Measurements from ENCODE around the gene TMPRSS3. TPM values are rescaled to one million over a fixed set of nuclear protein-coding genes. Genes with fewer than 3 reads are reported as not detected.

Gene TMPRSS3
- total RNA-seq, 2 experiments from 2014 or later = 10.9 to 11.5 TPM

DNA sequence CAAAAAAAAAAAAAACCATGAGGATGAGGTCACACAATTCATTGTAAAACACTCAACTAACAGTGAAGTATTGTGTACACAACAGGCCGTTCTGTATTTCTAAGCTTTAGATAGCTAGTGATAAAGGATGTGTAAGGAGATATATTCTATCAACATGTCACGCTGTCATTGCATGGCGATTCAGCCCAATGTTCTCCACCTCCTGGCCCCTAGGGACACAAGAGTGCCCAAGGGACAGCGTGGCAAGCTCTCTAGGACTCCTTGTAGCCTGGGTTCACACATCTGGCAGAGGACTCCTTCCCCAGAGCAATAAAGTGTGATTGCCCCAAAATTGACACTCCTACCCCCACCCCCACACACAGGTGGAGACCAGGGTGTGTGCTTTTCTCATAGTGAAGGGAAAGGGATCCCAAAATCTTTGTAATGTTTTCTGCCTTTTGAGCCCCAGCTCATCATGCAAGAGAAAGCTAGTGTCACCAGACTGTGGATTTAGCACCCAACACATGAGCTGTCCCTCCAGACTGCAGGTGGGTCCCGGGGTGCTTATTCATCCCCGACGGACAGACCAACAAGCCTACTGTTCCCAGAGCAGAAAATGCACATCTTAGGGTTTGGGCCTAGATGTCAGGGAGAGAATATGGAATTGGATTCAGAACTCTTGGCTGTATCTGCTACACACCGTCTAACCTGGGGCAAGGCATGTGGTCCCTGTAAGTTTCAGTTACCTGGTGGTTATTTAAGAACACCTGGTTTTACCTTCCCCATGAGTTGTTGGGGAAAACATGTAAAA is 11.5 kb downstream of the TMPRSS3 start:
- H3K4me3 Mint-ChIP-seq = no peak overlapping the region
- no peak for DNase-seq

DNA sequence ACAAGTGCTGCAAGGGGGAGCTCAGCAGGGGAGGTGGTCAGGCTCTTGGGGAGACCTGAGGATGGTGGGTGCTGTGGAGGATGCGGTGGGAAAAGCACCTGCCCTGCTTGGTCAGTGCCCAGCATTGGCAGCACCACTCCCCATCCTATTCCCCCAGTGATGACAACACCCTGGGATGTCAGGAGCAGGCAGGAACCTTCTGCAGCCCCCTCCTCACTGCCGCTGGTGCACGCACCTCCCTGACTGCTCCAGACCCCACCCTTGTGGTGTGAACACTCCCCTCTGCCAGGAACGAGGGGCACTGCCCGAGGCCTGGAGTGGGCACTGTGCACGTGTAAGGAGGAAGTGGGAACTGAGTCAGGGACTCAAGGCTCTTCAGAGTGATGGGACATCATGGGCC is 12.5 kb downstream of the TMPRSS3 start:
- no peak overlapping the region for H3K27ac Mint-ChIP-seq
- DNase-seq = no peak
- peaks cover 11% of the 10 kb centered on the region for H3K9me3 Mint-ChIP-seq
- no peak overlapping the region for H3K4me3 Mint-ChIP-seq
- H3K4me1 Mint-ChIP-seq (ENCODE audit: low read depth) = peaks cover 12% of the 10 kb centered on the region
- intact Hi-C loops (cut with micrococcal nuclease) = no loop called here
- no peaks in the 10 kb centered on the region for H3K27me3 Mint-ChIP-seq (ENCODE audit: low read depth)
- CTCF ChIA-PET = interaction anchor here (1.0 to 4.1 kb wide), 10 partner anchors 10 to 104 kb away, joined by 3 to 30 read pairs (median 12); partner anchors contain the start of gene UBASH3A
- peaks cover 23% of the 10 kb centered on the region for H3K36me3 Mint-ChIP-seq (ENCODE audit: low read depth)

More for the DNA sequence above, 11.5 kb downstream of the TMPRSS3 start:
- CTCF ChIA-PET = interaction anchor here (0.6 to 4.1 kb wide), 4 partner anchors 12 to 47 kb away, joined by 3 to 30 read pairs (median 4); no protein-coding TSS in a partner anchor
- peaks cover 19% of the 10 kb centered on the region for H3K4me1 Mint-ChIP-seq (ENCODE audit: low read depth)
- no peaks in the 10 kb centered on the region for H3K27me3 Mint-ChIP-seq (ENCODE audit: low read depth)
- H3K9me3 Mint-ChIP-seq = peaks cover 11% of the 10 kb centered on the region
- H3K36me3 Mint-ChIP-seq (ENCODE audit: low read depth) = peaks cover 23% of the 10 kb centered on the region
- intact Hi-C loops (cut with micrococcal nuclease) = no loop called here
- H3K27ac Mint-ChIP-seq = peak overlapping the region; percentile 12

DNA sequence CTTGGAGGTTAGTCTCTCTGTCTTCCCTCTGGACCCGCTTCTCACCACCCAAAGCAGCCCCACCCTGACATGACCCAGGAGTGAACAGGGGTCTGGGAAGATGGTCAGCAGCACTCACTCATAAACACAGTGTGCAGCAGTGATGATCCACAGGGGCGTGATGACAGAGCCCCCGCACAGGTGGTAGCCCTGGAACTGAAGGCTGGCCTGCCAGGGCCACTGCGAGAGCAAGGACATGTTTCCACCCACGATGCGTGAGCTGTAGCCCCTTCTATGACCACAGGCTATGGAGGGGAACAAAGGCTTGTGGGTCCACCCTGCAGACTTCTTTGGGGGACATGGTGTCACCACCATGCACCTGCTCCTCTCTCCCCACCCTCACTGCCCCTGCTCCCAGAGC is 12.9 kb downstream of the TMPRSS3 start:
- intact Hi-C loops (cut with micrococcal nuclease) = no loop called here
- Mint-ChIP-seq H3K4me3 (no peak overlapping the region), H3K36me3 (ENCODE audit: low read depth) (peaks cover 23% of the 10 kb centered on the region), H3K4me1 (ENCODE audit: low read depth) (peaks cover 10% of the 10 kb centered on the region), H3K27me3 (ENCODE audit: low read depth) (no peaks in the 10 kb centered on the region), H3K9me3 (peaks cover 11% of the 10 kb centered on the region), H3K27ac (no peak overlapping the region)
- DNase-seq = no peak
- CTCF ChIA-PET = interaction anchor here (0.7 to 4.1 kb wide), 13 partner anchors 8 to 103 kb away, joined by 3 to 30 read pairs (median 5); partner anchors contain the start of gene UBASH3A

DNA sequence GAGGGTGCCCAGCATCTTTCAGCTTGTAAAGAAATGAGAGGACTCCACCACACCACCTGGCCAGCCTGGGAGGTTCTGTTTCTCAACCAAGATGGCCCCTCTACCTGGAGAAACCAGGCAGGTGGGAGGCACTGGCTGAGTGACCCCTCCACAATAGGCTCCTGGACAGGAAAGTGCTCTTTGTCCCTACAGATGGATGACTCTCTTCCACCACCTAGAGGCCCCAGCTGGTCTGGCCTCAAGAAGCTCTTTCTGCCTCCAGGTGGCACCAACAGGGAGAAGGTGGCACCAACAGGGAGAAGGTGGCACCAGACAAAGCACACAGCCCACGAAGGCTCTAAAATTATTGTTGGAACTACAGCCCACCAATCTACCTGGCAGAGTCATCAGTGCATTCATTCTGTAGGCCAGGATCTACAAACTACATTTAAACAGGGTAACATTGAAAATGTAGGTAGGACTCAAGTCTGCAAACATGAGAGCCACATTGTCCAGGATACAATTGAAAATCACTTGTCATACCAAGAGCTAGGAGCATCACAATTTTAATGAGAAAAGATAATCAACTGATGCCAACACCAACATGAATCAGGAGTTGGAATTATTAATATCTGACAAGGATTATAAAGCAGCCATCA is 14.4 kb downstream of the TMPRSS3 start:
- peak; percentile 81 for DNase-seq
- Mint-ChIP-seq H3K4me1 (ENCODE audit: low read depth) (peaks cover 5% of the 10 kb centered on the region), H3K4me3 (no peak overlapping the region), H3K27me3 (ENCODE audit: low read depth) (no peaks in the 10 kb centered on the region), H3K36me3 (ENCODE audit: low read depth) (peaks cover 17% of the 10 kb centered on the region), H3K9me3 (peaks cover 11% of the 10 kb centered on the region), H3K27ac (no peak overlapping the region)
- CTCF ChIA-PET = interaction anchor here (0.8 to 4.1 kb wide), 29 partner anchors 9 to 236 kb away, joined by 3 to 30 read pairs (median 4); partner anchors contain the start of gene UBASH3A
- intact Hi-C loops (cut with micrococcal nuclease) = loop anchor here (1.0 to 2.0 kb wide), 5 partner anchors 43 to 237 kb away; no protein-coding TSS in a partner anchor

DNA sequence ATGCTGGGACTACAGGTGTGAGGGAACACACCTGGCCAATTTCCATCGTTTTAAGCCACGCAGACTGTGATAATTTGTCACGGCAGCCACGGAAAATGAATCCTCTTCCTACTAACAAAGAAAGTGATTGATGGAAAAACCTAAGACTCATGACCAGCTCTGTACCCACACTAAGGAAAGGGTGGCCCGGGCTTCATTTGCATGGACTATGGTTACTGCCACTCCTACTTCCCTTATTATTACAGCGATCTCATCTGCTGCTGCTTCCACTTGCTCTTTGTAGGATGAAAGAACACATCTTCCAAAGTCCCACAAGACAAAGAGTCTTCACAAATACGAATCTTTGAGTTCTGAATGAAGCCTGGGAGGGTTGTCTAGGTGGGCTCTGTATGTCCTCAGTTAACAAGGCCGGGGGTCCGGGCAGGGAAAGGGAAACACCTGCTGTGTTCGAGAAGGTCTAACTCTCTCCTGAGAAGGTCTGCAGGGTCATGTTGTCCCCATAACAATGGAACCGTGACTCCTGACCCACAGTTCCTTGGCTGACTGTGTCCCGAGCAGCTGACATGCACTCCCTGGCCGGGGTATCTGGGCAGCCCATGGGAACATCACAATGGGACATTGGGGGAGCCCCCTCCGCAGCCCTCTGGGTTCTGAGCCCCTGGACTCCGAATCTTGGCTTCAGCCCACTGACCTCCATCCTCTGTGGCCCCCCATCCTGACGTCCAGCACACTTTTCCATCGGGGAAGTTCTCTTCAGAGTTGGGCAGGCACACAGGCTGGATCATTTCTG is 16.2 kb downstream of the TMPRSS3 start:
- no peak overlapping the region for H3K27ac Mint-ChIP-seq
- peaks cover 11% of the 10 kb centered on the region for H3K9me3 Mint-ChIP-seq
- no peak for DNase-seq
- H3K36me3 Mint-ChIP-seq (ENCODE audit: low read depth) = peaks cover 15% of the 10 kb centered on the region
- peaks cover 6% of the 10 kb centered on the region for H3K4me1 Mint-ChIP-seq (ENCODE audit: low read depth)
- H3K4me3 Mint-ChIP-seq = no peak overlapping the region
- no peaks in the 10 kb centered on the region for H3K27me3 Mint-ChIP-seq (ENCODE audit: low read depth)
- CTCF ChIA-PET = interaction anchor here (1.3 to 3.4 kb wide), 2 partner anchors 14 to 70 kb away, joined by 5 to 18 read pairs; no protein-coding TSS in a partner anchor
- intact Hi-C loops (cut with micrococcal nuclease) = loop anchor here (2.0 kb wide), 2 partner anchors 157 to 235 kb away; no protein-coding TSS in a partner anchor

DNA sequence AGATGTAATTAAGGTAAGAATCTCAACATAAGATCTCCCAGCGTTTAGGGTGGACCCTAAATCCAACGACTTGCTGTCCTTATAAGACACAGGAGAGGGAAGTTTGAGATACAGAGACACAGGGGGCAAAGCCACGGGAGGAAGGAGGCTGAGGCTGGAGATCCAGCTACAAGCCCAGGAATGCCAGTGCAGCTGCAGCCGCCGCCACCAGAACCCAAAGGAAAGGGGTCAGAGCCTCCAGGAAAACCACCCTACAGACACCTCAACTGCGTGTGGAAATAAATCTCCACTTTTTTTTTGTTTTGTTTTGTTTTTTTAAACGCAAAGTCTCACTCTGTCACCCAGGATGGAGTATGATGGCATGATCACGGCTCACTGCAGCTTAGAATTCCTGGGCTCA is 17.4 kb downstream of the TMPRSS3 start:
- Mint-ChIP-seq H3K4me3 (no peak overlapping the region), H3K36me3 (ENCODE audit: low read depth) (peaks cover 15% of the 10 kb centered on the region), H3K9me3 (peaks cover 11% of the 10 kb centered on the region), H3K27me3 (ENCODE audit: low read depth) (no peaks in the 10 kb centered on the region), H3K27ac (no peak overlapping the region), H3K4me1 (ENCODE audit: low read depth) (peaks cover 11% of the 10 kb centered on the region)
- DNase-seq = no peak
- intact Hi-C loops (cut with micrococcal nuclease) = no loop called here
- CTCF ChIA-PET = interaction anchor here (0.8 to 2.7 kb wide), 4 partner anchors 9 to 68 kb away, joined by 3 to 6 read pairs (median 4); no protein-coding TSS in a partner anchor

DNA sequence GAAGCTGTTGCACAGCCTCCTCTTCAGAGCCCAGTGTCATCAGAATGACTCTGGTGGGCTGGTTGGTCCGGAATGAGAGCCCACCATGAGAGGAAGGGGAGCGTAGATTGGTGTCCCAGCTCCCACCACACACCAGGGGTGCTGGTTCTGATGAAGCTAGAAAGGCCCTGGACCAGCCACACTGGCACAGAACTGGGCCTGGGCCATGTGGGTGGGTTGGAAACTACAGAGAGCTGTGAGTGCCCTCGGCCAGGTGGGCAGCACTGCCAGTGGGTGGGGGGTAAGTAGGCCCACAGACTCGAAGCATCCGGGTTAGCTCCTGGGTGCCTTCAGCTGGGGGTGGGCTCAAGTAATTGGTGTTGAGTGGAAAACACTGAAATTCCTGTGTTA is 17.9 kb downstream of the TMPRSS3 start:
- no peak overlapping the region for H3K27ac Mint-ChIP-seq
- no peak overlapping the region for H3K4me3 Mint-ChIP-seq
- peaks cover 15% of the 10 kb centered on the region for H3K36me3 Mint-ChIP-seq (ENCODE audit: low read depth)
- no peak for DNase-seq
- CTCF ChIA-PET = interaction anchor here (0.8 to 2.7 kb wide), 4 partner anchors 9 to 68 kb away, joined by 3 to 6 read pairs (median 4); no protein-coding TSS in a partner anchor
- intact Hi-C loops (cut with micrococcal nuclease) = no loop called here
- H3K27me3 Mint-ChIP-seq (ENCODE audit: low read depth) = no peaks in the 10 kb centered on the region
- peaks cover 16% of the 10 kb centered on the region for H3K4me1 Mint-ChIP-seq (ENCODE audit: low read depth)
- peaks cover 11% of the 10 kb centered on the region for H3K9me3 Mint-ChIP-seq

DNA sequence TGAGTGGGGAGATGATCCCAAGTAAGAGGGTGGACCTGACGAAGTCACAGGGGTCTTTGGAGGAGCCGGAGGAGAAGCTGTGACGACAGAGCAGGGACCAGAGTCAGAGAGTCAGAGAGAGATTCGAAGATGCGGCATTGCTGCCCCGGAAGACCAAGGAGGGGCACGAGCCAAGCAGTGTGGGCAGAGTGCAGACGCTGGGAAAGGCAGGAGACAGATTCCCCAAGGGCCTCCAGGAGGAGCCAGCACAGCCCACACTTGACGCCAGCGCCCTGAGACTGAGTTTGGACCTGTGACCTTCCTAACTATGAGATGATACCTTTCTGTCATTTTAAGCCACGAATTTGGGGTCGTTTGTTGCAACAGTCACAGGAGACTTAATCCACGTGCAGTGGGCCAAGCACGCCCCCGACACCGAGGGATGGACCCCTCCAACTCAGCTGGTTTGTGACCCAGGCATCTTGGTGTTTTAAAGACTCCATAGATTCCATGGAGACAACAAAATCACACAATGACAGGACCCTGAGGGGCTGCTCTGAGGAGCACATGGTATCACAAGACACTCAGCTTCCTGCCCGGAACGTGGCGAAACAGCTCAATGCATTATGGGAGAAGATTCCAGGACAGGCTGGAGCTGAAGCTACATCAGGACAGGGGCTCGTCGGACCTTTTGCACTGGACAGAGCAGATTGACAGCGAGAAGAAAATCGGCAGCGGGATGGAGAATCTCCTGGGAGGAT is 18.5 kb downstream of the TMPRSS3 start:
- Mint-ChIP-seq H3K9me3 (peaks cover 8% of the 10 kb centered on the region), H3K4me1 (ENCODE audit: low read depth) (peaks cover 17% of the 10 kb centered on the region), H3K27me3 (ENCODE audit: low read depth) (no peaks in the 10 kb centered on the region), H3K27ac (no peak overlapping the region), H3K36me3 (ENCODE audit: low read depth) (peaks cover 12% of the 10 kb centered on the region), H3K4me3 (no peak overlapping the region)
- DNase-seq = no peak
- intact Hi-C loops (cut with micrococcal nuclease) = no loop called here
- CTCF ChIA-PET = interaction anchor here (0.8 to 2.7 kb wide), 3 partner anchors 8 to 49 kb away, joined by 3 to 6 read pairs (median 4); no protein-coding TSS in a partner anchor

DNA sequence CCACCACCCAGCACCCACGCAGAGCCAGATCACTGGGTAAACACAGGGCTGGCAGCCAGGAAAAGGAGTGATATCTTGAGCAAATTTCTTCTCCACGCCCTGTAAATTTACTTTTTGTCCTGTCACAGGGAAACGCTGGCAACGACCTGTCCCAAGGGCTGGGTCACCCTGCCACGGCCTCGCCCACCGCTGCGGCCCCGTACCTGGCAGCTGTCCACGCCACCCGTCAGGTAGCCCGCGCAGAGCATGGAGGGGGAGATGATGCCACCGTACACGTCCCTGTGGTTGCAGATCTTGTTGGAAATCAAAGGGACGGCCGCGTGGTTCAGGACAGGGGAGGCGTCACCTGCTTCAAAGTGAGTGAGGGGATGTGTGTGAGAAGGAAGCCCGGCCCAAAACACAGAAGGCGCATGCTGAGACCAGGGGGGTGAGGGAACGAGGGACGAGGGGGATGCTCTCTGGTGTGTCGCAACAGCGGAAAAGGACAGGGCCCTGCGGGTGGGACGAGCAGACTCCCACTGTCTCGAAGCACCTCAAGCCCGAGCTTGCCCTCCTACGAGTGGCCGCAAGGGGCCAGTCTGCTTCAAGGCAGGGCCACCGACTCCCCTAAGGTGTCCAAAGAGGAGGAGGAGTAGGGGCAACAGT is 19.4 kb downstream of the TMPRSS3 start:
- intact Hi-C loops (cut with micrococcal nuclease) = no loop called here
- Mint-ChIP-seq H3K4me1 (ENCODE audit: low read depth) (peaks cover 17% of the 10 kb centered on the region), H3K36me3 (ENCODE audit: low read depth) (peaks cover 3% of the 10 kb centered on the region), H3K27ac (no peak overlapping the region), H3K9me3 (peaks cover under 1% of the 10 kb centered on the region), H3K4me3 (no peak overlapping the region), H3K27me3 (ENCODE audit: low read depth) (no peaks in the 10 kb centered on the region)
- CTCF ChIA-PET = interaction anchor here (2.7 kb wide), 1 partner anchor 15 kb away, joined by 6 read pairs; no protein-coding TSS in a partner anchor
- DNase-seq = no peak

DNA sequence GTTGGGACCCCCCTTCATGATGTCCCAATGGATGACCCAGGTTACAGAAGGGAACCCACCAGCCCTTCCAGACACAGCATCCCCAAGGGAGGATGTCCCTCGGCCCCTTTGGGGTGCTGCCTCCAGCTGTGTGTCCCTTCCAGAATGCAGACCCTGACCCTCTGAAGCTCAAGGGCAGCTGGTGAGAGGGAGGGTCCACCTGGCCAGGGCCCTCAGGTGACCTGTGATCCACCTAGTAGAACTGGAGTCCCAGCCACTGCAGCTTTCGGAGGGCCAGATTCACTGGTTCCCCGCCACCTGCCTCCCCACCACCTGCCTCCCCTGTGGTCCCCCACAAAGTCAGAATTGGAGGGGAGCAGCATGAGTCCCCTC is 19.9 kb downstream of the TMPRSS3 start:
- Mint-ChIP-seq H3K4me1 (ENCODE audit: low read depth) (peaks cover 17% of the 10 kb centered on the region), H3K9me3 (no peaks in the 10 kb centered on the region), H3K36me3 (ENCODE audit: low read depth) (peaks cover 2% of the 10 kb centered on the region), H3K27ac (no peak overlapping the region), H3K4me3 (no peak overlapping the region), H3K27me3 (ENCODE audit: low read depth) (no peaks in the 10 kb centered on the region)
- intact Hi-C loops (cut with micrococcal nuclease) = no loop called here
- DNase-seq = no peak
- CTCF ChIA-PET = interaction anchor here (2.3 kb wide), 1 partner anchor 48 kb away, joined by 7 read pairs; no protein-coding TSS in a partner anchor

DNA sequence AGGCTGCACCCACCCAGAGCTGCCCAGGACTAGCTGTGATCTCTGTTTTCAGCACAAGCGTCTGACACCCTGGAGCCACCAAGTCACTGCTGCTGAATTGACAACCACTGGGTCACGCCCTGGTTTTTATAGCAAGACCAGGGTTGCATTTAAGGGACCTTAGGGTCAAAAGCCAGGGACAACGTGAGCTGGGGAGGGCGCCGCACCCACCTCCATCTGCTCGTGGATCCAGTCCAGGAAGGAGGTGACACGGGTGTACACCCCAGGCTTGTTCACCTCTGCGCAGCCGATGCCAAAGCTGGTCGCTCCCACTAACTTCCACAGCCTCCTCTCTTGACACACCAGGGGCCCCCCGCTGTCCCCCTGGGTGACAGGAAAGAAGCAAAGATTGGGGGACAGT is 20.3 kb downstream of the TMPRSS3 start:
- Mint-ChIP-seq H3K4me1 (ENCODE audit: low read depth) (peaks cover 17% of the 10 kb centered on the region), H3K27me3 (ENCODE audit: low read depth) (no peaks in the 10 kb centered on the region), H3K27ac (peak overlapping the region; percentile 81), H3K4me3 (no peak overlapping the region), H3K9me3 (no peaks in the 10 kb centered on the region), H3K36me3 (ENCODE audit: low read depth) (no peaks in the 10 kb centered on the region)
- intact Hi-C loops (cut with micrococcal nuclease) = no loop called here
- no peak for DNase-seq
- CTCF ChIA-PET = interaction anchor here (2.3 kb wide), 1 partner anchor 48 kb away, joined by 7 read pairs; no protein-coding TSS in a partner anchor
